ENCODE data around the gene E2F8. TPM values are rescaled to one million over a fixed set of nuclear protein-coding genes. Genes with fewer than 3 reads are reported as not detected.

The E2F8 gene
- total and polyA plus RNA-seq, 10 of the 15 experiments (the other 5 are each of a cell fraction or from before 2014, with no cell fraction given), result 8.8 to 28.1 (median 18.5) TPM

DNA sequence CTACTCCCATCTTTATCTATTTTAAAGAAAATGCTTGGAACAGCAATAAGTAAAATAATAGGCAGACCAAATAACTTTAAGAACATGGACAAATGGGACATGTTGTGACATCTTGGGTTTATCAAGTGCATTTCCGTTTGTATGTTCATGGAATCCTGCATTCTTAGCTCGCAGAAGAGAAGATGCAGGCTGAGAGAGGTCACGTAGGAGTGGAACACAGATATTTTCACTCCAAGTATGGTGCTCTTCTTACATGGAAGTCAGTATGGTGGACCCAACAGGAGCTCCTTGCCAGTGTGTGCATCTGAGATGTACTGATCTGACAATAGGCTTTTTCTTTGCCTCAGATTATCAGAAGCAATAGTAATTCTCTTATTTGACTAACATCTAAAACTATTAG, 1.7 kb downstream of the E2F8 start:
- H3K79me2 ChIP-seq (ENCODE audit: control insufficient read depth, insufficient read depth, low read length), result peaks cover 29% of the 10 kb centered on the region
- H3K4me1 ChIP-seq (ENCODE audit: control insufficient read depth, insufficient read depth, low read length), result peaks cover 22% of the 10 kb centered on the region
- ChIA-PET CTCF (interaction anchor here (0.9 to 2.2 kb wide), 7 partner anchors 14 to 169 kb away, joined by 3 to 6 read pairs (median 3); partner anchors contain the start of gene ZDHHC13), RAD21 (ENCODE audit: unreplicated experiment) (interaction anchor here (1.0 to 1.4 kb wide), 4 partner anchors 9 to 126 kb away, joined by 3 to 4 read pairs (median 3); no protein-coding TSS in a partner anchor), SMC1A (ENCODE audit: uncharacterized antibody, unreplicated experiment) (interaction anchor here (0.6 to 2.0 kb wide), 10 partner anchors 9 to 169 kb away, joined by 3 to 7 read pairs (median 3); partner anchors contain the start of gene ZDHHC13), POLR2A (no interaction called here)
- no peak for ATAC-seq
- peak overlapping the region; percentile 44; the same call in 1 of the 2 replicates for H3K9ac ChIP-seq (ENCODE audit: control insufficient read depth, insufficient read depth, low read length)
- H2AFZ ChIP-seq (ENCODE audit: control insufficient read depth, low read depth, low read length), result peak overlapping the region; percentile 25
- H3K36me3 ChIP-seq (ENCODE audit: control insufficient read depth in 2 of 2, insufficient read depth in 2 of 2, low read length in 1 of 2), result peaks cover 4 to 11% of the 10 kb centered on the region in 2 experiments
- in situ Hi-C loops (cut with MboI) (no loop called here), intact Hi-C loops (cut with micrococcal nuclease; ENCODE audit: unreplicated experiment) (no loop called here)
- no peak for DNase-seq (ENCODE audit: low read depth, low spot score)
- peak overlapping the region; percentile 53 for H3K4me3 ChIP-seq
- peak overlapping the region; percentile 72 for H3K4me2 ChIP-seq (ENCODE audit: control insufficient read depth, insufficient read depth)
- BruUV-seq (replicated peaks), result TSS peak; percentile 39
- H3K9me3 ChIP-seq (replicated peaks; ENCODE audit: control insufficient read depth, insufficient read depth, low read length), result no peaks in the 10 kb centered on the region
- 30% methylated on average over 3 of the region's 3 CpGs for WGBS (ENCODE audit: insufficient coverage, insufficient replicate concordance, low lambda C conversion rate, missing lambda C conversion rate)
- H3K27ac ChIP-seq (ENCODE audit: control insufficient read depth, insufficient read depth), result peak overlapping the region; percentile 30; the same call in 1 of the 2 replicates
- no peaks in the 10 kb centered on the region for H3K27me3 ChIP-seq (replicated peaks in 1 of 2; ENCODE audit: control insufficient read depth in 2 of 2, insufficient read depth in 2 of 2, low read length in 1 of 2)
- H4K20me1 ChIP-seq (ENCODE audit: control insufficient read depth, insufficient read depth), result no peaks in the 10 kb centered on the region
- no peak for FAIRE-seq
- TF ChIP-seq CREM (IDR thresholded peaks at IDR 0.05; ENCODE audit: low read depth), result no peak
- TF ChIP-seq IKZF2 (IDR thresholded peaks at IDR 0.05), result no peak
- no peak for TF ChIP-seq TCF7 (IDR thresholded peaks at IDR 0.05; ENCODE audit: borderline replicate concordance)
- TF ChIP-seq RCOR1 (conservative IDR thresholded peaks at IDR 0.05; ENCODE audit: low read depth, low read length), result no peak
- no peak for TF ChIP-seq HSF1 (IDR thresholded peaks at IDR 0.05; ENCODE audit: low read depth, low read length)
- no peak for TF ChIP-seq BCL3 (IDR thresholded peaks at IDR 0.05; ENCODE audit: borderline replicate concordance, insufficient read depth, low read depth, low read length, poor library complexity, severe bottlenecking)
- TF ChIP-seq, protein P1, sequence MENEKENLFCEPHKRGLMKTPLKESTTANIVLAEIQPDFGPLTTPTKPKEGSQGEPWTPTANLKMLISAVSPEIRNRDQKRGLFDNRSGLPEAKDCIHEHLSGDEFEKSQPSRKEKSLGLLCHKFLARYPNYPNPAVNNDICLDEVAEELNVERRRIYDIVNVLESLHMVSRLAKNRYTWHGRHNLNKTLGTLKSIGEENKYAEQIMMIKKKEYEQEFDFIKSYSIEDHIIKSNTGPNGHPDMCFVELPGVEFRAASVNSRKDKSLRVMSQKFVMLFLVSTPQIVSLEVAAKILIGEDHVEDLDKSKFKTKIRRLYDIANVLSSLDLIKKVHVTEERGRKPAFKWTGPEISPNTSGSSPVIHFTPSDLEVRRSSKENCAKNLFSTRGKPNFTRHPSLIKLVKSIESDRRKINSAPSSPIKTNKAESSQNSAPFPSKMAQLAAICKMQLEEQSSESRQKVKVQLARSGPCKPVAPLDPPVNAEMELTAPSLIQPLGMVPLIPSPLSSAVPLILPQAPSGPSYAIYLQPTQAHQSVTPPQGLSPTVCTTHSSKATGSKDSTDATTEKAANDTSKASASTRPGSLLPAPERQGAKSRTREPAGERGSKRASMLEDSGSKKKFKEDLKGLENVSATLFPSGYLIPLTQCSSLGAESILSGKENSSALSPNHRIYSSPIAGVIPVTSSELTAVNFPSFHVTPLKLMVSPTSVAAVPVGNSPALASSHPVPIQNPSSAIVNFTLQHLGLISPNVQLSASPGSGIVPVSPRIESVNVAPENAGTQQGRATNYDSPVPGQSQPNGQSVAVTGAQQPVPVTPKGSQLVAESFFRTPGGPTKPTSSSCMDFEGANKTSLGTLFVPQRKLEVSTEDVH (IDR thresholded peaks at IDR 0.05; ENCODE audit: low read depth, partially characterized antibody), result no peak
- no peak for TF ChIP-seq RAD51 (IDR thresholded peaks at IDR 0.05)
- TF ChIP-seq RAD21 (IDR thresholded peaks at IDR 0.05; ENCODE audit: insufficient read depth, low read depth, low read length), result no peak
- no peak for TF ChIP-seq GABPA (IDR thresholded peaks at IDR 0.05; ENCODE audit: low read depth)
- no peak for TF ChIP-seq BRCA1 (IDR thresholded peaks at IDR 0.05; ENCODE audit: low read depth, low read length)
- TF ChIP-seq SPI1 (IDR thresholded peaks at IDR 0.05; ENCODE audit: borderline replicate concordance, insufficient read depth, low read depth, low read length), result no peak
- no peak for TF ChIP-seq BCLAF1 (IDR thresholded peaks at IDR 0.05)
